Pancreas (tissue), 10 donors: ENCODE measurements around the gene TSSK3. TPM values are rescaled to one million over a fixed set of nuclear protein-coding genes. Genes with fewer than 3 reads are reported as not detected.

Experiments used
- ATAC-seq, 4 donors: fragments of 200-7000 bp; cut with Tn5 transposase; one replicate each; pipeline versions ENCODE4 v1.8.0 to v1.9.1; 2020; ENCODE audit warnings: mild to moderate bottlenecking in 4 of 4, moderate library complexity in 4 of 4
- DNase-seq, 6 donors: peaks; one replicate each; pipeline ENCODE4 v3.0.0-alpha.2; 2020
- FAIRE-seq: peaks from 2 replicates; lab custom pipeline; 2012; peaks lifted over from hg19 to GRCh38; lab: Jason Lieb, UNC
- H3K27ac ChIP-seq, 4 donors: fragments of 200-600 bp; sonication (generic); 1 replicate in 3 of 4; 2 replicates in 1 of 4; pipeline versions ENCODE4 v1.5.0 to v1.8.0; 2020
- H3K27me3 ChIP-seq, 4 donors: fragments of 200-600 bp; one replicate each; pipeline ENCODE4 v1.8.0; 2021
- H3K36me3 ChIP-seq, 3 donors: fragments of 200-600 bp; sonication (generic) in 1 of 3; one replicate each; pipeline versions ENCODE4 v1.5.0 to v1.8.0; 2020 to 2021
- H3K4me1 ChIP-seq, 3 donors: fragments of 200-600 bp; one replicate each; pipeline ENCODE4 v1.8.0; 2021
- H3K4me3 ChIP-seq, 4 donors: fragments of 200-600 bp; sonication (generic) in 2 of 4; one replicate each; pipeline versions ENCODE4 v1.5.0 to v1.8.0; 2020 to 2021
- H3K9me3 ChIP-seq, 4 donors: fragments of 200-600 bp; one replicate each; pipeline ENCODE4 v1.8.0; 2021
- WGBS, 2 donors: extraction: QIAGEN DNeasy Blood & Tissue Kit; methylation state at CpG; one replicate each; pipeline ENCODE4 v1.1.7; 2013; 5-methylcytosine and 5-hydroxymethylcytosine counted together
- intact Hi-C, 3 donors: fragments of 100-400 bp; cut with DNase I; formaldehyde crosslinking; loops; one replicate each; pipeline versions ENCODE4 v1.11.1 to v1.14.2; 2022
- polyA plus RNA-seq, 2 donors: library from polyadenylated mRNA; stranded (reverse); fragments of 200-250 nt; gene quantifications; one replicate each; pipeline ENCODE4 v1.2.3, GENCODE V29; 2013
- total RNA-seq, 6 donors: library from RNA; stranded (reverse); fragmentation: NEBNext Ultra II Directional in 4 of 6; extraction: Animal tissue kit (Norgen Biotek cat#: 25700) in 4 of 6; gene quantifications; one replicate each; pipeline versions ENCODE4 v1.2.1 to v1.2.4, GENCODE V29; 2021 to 2023
- TF ChIP-seq, protein P1 (sequence below), 4 donors: fragments of 200-600 bp; sonication (generic) in 3 of 4; IDR thresholded peaks; one replicate each; pipeline versions ENCODE4 v1.5.0 to v1.8.0; 2021; ENCODE audit warnings: antibody characterized with exemption in 4 of 4
- donor health status: healthy with polysubstance abuse.
- donor health status: DM: no; HTN: no; CAD: no; lungs with moderate emphysema.
- donor health status: DM: no; HTN: no; CAD: no.
- donor health status: control.
- donor health status: control.
- donor health status: Bipolar disorder and iron deficiency.
- donor health status: DM: yes; HTN: yes; CAD: no.
- donor health status: DM: no; HTN: no; CAD: no.
- donor health status: DM: no; HTN: no; CAD: no.
- donor health status: DM: yes; HTN: yes; CAD: no.

TSSK3 gene
- total and polyA plus RNA-seq, 8 donors = 0.35 to 2.5 (median 1.3) TPM

- no peak overlapping the region for H3K4me3 ChIP-seq
- DNase-seq (no peak), ATAC-seq (no peak), FAIRE-seq (no peak)
- intact Hi-C loops = no loop called here
- TF ChIP-seq, protein P1, sequence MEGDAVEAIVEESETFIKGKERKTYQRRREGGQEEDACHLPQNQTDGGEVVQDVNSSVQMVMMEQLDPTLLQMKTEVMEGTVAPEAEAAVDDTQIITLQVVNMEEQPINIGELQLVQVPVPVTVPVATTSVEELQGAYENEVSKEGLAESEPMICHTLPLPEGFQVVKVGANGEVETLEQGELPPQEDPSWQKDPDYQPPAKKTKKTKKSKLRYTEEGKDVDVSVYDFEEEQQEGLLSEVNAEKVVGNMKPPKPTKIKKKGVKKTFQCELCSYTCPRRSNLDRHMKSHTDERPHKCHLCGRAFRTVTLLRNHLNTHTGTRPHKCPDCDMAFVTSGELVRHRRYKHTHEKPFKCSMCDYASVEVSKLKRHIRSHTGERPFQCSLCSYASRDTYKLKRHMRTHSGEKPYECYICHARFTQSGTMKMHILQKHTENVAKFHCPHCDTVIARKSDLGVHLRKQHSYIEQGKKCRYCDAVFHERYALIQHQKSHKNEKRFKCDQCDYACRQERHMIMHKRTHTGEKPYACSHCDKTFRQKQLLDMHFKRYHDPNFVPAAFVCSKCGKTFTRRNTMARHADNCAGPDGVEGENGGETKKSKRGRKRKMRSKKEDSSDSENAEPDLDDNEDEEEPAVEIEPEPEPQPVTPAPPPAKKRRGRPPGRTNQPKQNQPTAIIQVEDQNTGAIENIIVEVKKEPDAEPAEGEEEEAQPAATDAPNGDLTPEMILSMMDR (IDR thresholded peaks at IDR 0.05) = no peak
- 93 to 94% methylated on average over 11 of the region's 11 CpGs for WGBS, 2 donors
- H3K27ac ChIP-seq = no peak overlapping the region
- peaks cover 6 to 12% (median 6%) of the 10 kb centered on the region in 3 donors for H3K4me1 ChIP-seq
- H3K9me3 ChIP-seq = no peaks in the 10 kb centered on the region
- peaks cover 5 to 53% (median 15%) of the 10 kb centered on the region in 3 donors for H3K36me3 ChIP-seq
- no peaks in the 10 kb centered on the region for H3K27me3 ChIP-seq
Observed at GRCh38 chr1:32327204-32327603, 35.1 kb upstream of the TSSK3 start.

- FAIRE-seq (no peak), ATAC-seq (no peak), DNase-seq (no peak)
- peaks cover 5 to 46% (median 15%) of the 10 kb centered on the region in 3 donors for H3K36me3 ChIP-seq
- no peak overlapping the region for H3K4me3 ChIP-seq
- intact Hi-C loops = no loop called here
- TF ChIP-seq, protein P1 (IDR thresholded peaks at IDR 0.05) = no peak
- H3K4me1 ChIP-seq = peaks cover 0 to 7% (median 0%) of the 10 kb centered on the region in 3 donors
- no peak overlapping the region for H3K27ac ChIP-seq
- H3K27me3 ChIP-seq = no peaks in the 10 kb centered on the region
- WGBS, 2 donors = 90 to 93% methylated on average over 4 of the region's 4 CpGs
- no peaks in the 10 kb centered on the region for H3K9me3 ChIP-seq
Observed at GRCh38 chr1:32329931-32330466, 32.3 kb upstream of the TSSK3 start.

- H3K27me3 ChIP-seq = no peaks in the 10 kb centered on the region
- H3K36me3 ChIP-seq = peaks cover 5 to 40% (median 15%) of the 10 kb centered on the region in 3 donors
- no peak overlapping the region for H3K27ac ChIP-seq
- FAIRE-seq = no peak
- DNase-seq = peak in 1 of 6 donors; percentile 23
- TF ChIP-seq, protein P1 (IDR thresholded peaks at IDR 0.05) = no peak
- 95 to 96% methylated on average over 12 of the region's 12 CpGs for WGBS, 2 donors
- H3K9me3 ChIP-seq = no peaks in the 10 kb centered on the region
- no peak overlapping the region for H3K4me3 ChIP-seq
- intact Hi-C loops = no loop called here
- H3K4me1 ChIP-seq = peaks cover 0 to 8% (median 0%) of the 10 kb centered on the region in 3 donors
- no peak for ATAC-seq
Observed at GRCh38 chr1:32330558-32331151, 31.7 kb upstream of the TSSK3 start.

DNA sequence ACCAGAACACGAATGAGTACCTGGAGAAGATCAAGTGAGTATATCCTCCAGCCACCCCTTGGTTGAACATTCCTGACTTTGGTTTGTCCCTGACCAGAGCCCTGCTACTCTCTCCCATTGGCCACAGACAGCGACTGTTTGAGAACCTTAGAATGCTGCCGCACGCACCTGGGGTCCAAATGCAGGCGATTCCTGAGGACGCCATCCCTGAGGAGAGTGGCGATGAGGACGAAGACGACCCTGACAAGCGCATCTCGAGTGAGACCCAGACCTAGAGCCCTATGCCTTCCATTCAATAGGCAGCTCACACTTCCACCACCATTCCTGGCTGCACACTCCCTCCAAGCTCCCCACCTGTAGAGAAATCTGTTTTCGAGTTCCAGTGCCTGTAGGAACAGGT, 30.8 kb upstream of the TSSK3 start:
- Histone ChIP-seq H3K4me1 (peaks cover 0 to 8% (median 4%) of the 10 kb centered on the region in 3 donors), H3K27ac (no peak overlapping the region), H3K27me3 (no peaks in the 10 kb centered on the region), H3K36me3 (peaks cover 5 to 38% (median 15%) of the 10 kb centered on the region in 3 donors), H3K9me3 (no peaks in the 10 kb centered on the region), H3K4me3 (no peak overlapping the region)
- intact Hi-C loops = no loop called here
- FAIRE-seq (no peak), DNase-seq (peak in 1 of 6 donors; percentile 25), ATAC-seq (no peak)
- TF ChIP-seq, protein P1 (IDR thresholded peaks at IDR 0.05) = no peak
- WGBS, 2 donors = 89 to 90% methylated on average over 12 of the region's 12 CpGs
